ENCODE data around the gene ALOX12B. TPM values are rescaled to one million over a fixed set of nuclear protein-coding genes. Genes with fewer than 3 reads are reported as not detected.

ALOX12B gene
- total and polyA plus RNA-seq, 2 of the 13 experiments (the other 11 are each of a cell fraction or from before 2014, with no cell fraction given) = 0.13 TPM; not detected in 1

DNA sequence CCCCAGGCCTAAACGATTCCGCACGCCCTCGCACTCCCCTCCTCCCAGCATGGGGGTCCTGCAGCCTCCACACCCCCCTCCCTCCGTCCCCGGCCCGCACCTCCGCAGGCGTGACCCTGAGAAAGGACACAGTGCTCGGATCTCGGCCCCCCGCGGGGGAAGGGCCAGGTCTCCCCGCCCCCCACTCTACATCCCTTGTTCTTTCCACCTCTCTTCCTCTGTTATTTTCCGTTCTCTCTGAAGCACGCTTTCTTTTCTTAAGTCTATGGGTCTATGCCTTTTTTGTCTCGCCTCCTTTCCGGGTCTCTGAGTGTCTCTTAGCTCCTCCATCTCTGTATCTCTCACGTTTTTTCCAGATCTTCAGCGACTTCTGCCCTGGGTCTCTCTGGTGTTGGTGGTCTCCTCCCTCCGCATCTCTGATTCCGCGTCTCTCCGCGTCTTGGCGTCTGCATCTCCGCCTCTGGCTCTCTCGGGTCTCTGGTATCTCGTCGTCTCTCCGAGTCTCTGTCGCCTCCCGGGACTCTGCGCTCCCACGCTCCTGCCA is 38.5 kb upstream of the ALOX12B start (continued):
- no peak for TF ChIP-seq ZNF326 (CRISPR knock-in tag; IDR thresholded peaks at IDR 0.05; ENCODE audit: borderline replicate concordance)
- no peak for TF ChIP-seq CREB3 (CRISPR knock-in tag; IDR thresholded peaks at IDR 0.05)
- TF ChIP-seq ARID2 (CRISPR knock-in tag; IDR thresholded peaks at IDR 0.05; ENCODE audit: borderline replicate concordance) = no peak
- TF ChIP-seq ZNF883 (CRISPR knock-in tag; IDR thresholded peaks at IDR 0.05; ENCODE audit: not compliant biosample characterization) = no peak
- TF ChIP-seq, protein P1, sequence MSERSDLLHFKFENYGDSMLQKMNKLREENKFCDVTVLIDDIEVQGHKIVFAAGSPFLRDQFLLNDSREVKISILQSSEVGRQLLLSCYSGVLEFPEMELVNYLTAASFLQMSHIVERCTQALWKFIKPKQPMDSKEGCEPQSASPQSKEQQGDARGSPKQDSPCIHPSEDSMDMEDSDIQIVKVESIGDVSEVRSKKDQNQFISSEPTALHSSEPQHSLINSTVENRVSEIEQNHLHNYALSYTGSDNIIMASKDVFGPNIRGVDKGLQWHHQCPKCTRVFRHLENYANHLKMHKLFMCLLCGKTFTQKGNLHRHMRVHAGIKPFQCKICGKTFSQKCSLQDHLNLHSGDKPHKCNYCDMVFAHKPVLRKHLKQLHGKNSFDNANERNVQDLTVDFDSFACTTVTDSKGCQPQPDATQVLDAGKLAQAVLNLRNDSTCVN (CRISPR knock-in tag; IDR thresholded peaks at IDR 0.05; ENCODE audit: borderline replicate concordance) = no peak
- no peak for TF ChIP-seq NBN (conservative IDR thresholded peaks at IDR 0.05)
- TF ChIP-seq TRIM24 (CRISPR knock-in tag; IDR thresholded peaks at IDR 0.05) = no peak
- TF ChIP-seq AHR (CRISPR knock-in tag; IDR thresholded peaks at IDR 0.05) = no peak
- no peak for TF ChIP-seq ZFYVE20 (CRISPR knock-in tag; IDR thresholded peaks at IDR 0.05; ENCODE audit: borderline replicate concordance, low read depth)
- no peak for TF ChIP-seq POLR2AphosphoS2 (IDR thresholded peaks at IDR 0.05; ENCODE audit: low read depth, low read length)
- TF ChIP-seq GATAD2A (CRISPR knock-in tag; IDR thresholded peaks at IDR 0.05) = 0 out of 2 replicates have a peak, but pooled peaks have one; percentile 6
- 0 out of 2 replicates have a peak, but pooled peaks have one; percentile 9 for TF ChIP-seq ZNF891 (CRISPR knock-in tag; IDR thresholded peaks at IDR 0.05)
- TF ChIP-seq CCDC6 (CRISPR knock-in tag; IDR thresholded peaks at IDR 0.05) = no peak
- TF ChIP-seq ZNF768 (CRISPR knock-in tag; IDR thresholded peaks at IDR 0.05) = no peak
- no peak for TF ChIP-seq ARID4A (CRISPR knock-in tag; IDR thresholded peaks at IDR 0.05; ENCODE audit: borderline replicate concordance)
- TF ChIP-seq, protein P2, sequence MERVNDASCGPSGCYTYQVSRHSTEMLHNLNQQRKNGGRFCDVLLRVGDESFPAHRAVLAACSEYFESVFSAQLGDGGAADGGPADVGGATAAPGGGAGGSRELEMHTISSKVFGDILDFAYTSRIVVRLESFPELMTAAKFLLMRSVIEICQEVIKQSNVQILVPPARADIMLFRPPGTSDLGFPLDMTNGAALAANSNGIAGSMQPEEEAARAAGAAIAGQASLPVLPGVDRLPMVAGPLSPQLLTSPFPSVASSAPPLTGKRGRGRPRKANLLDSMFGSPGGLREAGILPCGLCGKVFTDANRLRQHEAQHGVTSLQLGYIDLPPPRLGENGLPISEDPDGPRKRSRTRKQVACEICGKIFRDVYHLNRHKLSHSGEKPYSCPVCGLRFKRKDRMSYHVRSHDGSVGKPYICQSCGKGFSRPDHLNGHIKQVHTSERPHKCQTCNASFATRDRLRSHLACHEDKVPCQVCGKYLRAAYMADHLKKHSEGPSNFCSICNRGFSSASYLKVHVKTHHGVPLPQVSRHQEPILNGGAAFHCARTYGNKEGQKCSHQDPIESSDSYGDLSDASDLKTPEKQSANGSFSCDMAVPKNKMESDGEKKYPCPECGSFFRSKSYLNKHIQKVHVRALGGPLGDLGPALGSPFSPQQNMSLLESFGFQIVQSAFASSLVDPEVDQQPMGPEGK (CRISPR knock-in tag; IDR thresholded peaks at IDR 0.05) = peak; percentile 33; the same call in 1 of the 2 replicates
- TF ChIP-seq ZNF124 (CRISPR knock-in tag; IDR thresholded peaks at IDR 0.05) = 0 out of 2 replicates have a peak, but pooled peaks have one; percentile 8
- no peak for TF ChIP-seq ZNF253 (CRISPR knock-in tag; IDR thresholded peaks at IDR 0.05; ENCODE audit: borderline replicate concordance)
- TF ChIP-seq TARDBP (CRISPR knock-in tag; IDR thresholded peaks at IDR 0.05) = no peak
- 0 out of 2 replicates have a peak, but pooled peaks have one; percentile 20 for TF ChIP-seq ZNF839 (CRISPR knock-in tag; IDR thresholded peaks at IDR 0.05; ENCODE audit: borderline replicate concordance)

Measured in HepG2 (cell line).